Mucosa of descending colon (tissue), 3 donors: ENCODE data around the gene ESR1. TPM values are rescaled to one million over a fixed set of nuclear protein-coding genes. Genes with fewer than 3 reads are reported as not detected.

Experiments
- ATAC-seq: fragments of 200-7000 bp; cut with Tn5 transposase; one replicate; pipeline ENCODE4 v1.9.1; 2020; ENCODE audit warnings: mild to moderate bottlenecking, moderate library complexity
- DNase-seq, 3 donors: peaks; one replicate each; pipeline ENCODE4 v3.0.0-alpha.2; 2020
- H3K36me3 ChIP-seq: fragments of 200-600 bp; one replicate; pipeline ENCODE4 v1.8.0; 2021; ENCODE audit warnings: low read depth, mild to moderate bottlenecking
- H3K4me1 ChIP-seq: fragments of 200-600 bp; one replicate; pipeline ENCODE4 v1.8.0; 2021; ENCODE audit warnings: low read depth, mild to moderate bottlenecking
- H3K4me3 ChIP-seq: fragments of 200-600 bp; one replicate; pipeline ENCODE4 v1.8.0; 2021; ENCODE audit warnings: mild to moderate bottlenecking
- H3K9me3 ChIP-seq: fragments of 200-600 bp; one replicate; pipeline ENCODE4 v1.8.0; 2021; ENCODE audit warnings: mild to moderate bottlenecking
- CTCF ChIP-seq: fragments of 200-600 bp; IDR thresholded peaks from one replicate; pipeline ENCODE4 v1.8.0; 2022; ENCODE audit warnings: antibody characterized with exemption, mild to moderate bottlenecking
- intact Hi-C, 2 donors: fragments of 100-400 bp; cut with DNase I in 1 of 2; cut with micrococcal nuclease in 1 of 2; formaldehyde crosslinking; loops; one replicate each; pipeline versions ENCODE4 v1.11.0 to v1.11.1; 2022; cut with DNase I, micrococcal nuclease
- total RNA-seq, 3 donors: library from RNA; stranded (reverse); fragmentation: NEBNext Ultra II Directional in 2 of 3; extraction: Animal tissue kit (Norgen Biotek cat#: 25700) in 2 of 3; gene quantifications; one replicate each; pipeline versions ENCODE4 v1.2.1 to v1.2.4, GENCODE V29; 2021 to 2023
- donor health status: DM: no; HTN: no; CAD: no; lungs with moderate emphysema.
- donor health status: DM: no; HTN: no; CAD: no.
- donor health status: DM: no; HTN: yes; CAD: no.

ESR1 gene
- total RNA-seq, 3 donors from 2014 or later: 0.55 to 1.6 (median 0.82) TPM

- Histone ChIP-seq H3K36me3 (no peaks in the 10 kb centered on the region), H3K9me3 (no peaks in the 10 kb centered on the region), H3K4me1 (no peaks in the 10 kb centered on the region), H3K4me3 (no peak overlapping the region)
- intact Hi-C loops: no loop called here
- no peak for DNase-seq
- no peak for TF ChIP-seq CTCF
- no peak for ATAC-seq
These were observed 250.5 kb downstream of the ESR1 start for GRCh38 chr6:152057832-152058498.

- no peaks in the 10 kb centered on the region for H3K9me3 ChIP-seq
- H3K4me1 ChIP-seq: no peaks in the 10 kb centered on the region
- intact Hi-C loops: no loop called here
- no peaks in the 10 kb centered on the region for H3K36me3 ChIP-seq
- ATAC-seq (no peak), DNase-seq (no peak)
- no peak overlapping the region for H3K4me3 ChIP-seq
- TF ChIP-seq CTCF: no peak
These were observed 252.4 kb downstream of the ESR1 start for GRCh38 chr6:152059909-152060308.

GRCh38 chr6:152062476-152062875, 255.0 kb downstream of the ESR1 start:
- H3K9me3 ChIP-seq: no peaks in the 10 kb centered on the region
- no peak for TF ChIP-seq CTCF
- H3K4me3 ChIP-seq: no peak overlapping the region
- no peaks in the 10 kb centered on the region for H3K4me1 ChIP-seq
- no peak for DNase-seq
- H3K36me3 ChIP-seq: no peaks in the 10 kb centered on the region
- intact Hi-C loops: no loop called here
- ATAC-seq: no peak

GRCh38 chr6:152063170-152063921, 255.9 kb downstream of the ESR1 start:
- no peak for DNase-seq
- H3K4me1 ChIP-seq: no peaks in the 10 kb centered on the region
- ATAC-seq: no peak
- no peaks in the 10 kb centered on the region for H3K9me3 ChIP-seq
- H3K36me3 ChIP-seq: no peaks in the 10 kb centered on the region
- no peak for TF ChIP-seq CTCF
- H3K4me3 ChIP-seq: no peak overlapping the region
- intact Hi-C loops: no loop called here

GRCh38 chr6:152068622-152069261, 261.3 kb downstream of the ESR1 start:
- no peaks in the 10 kb centered on the region for H3K9me3 ChIP-seq
- no peak for DNase-seq
- intact Hi-C loops: no loop called here
- ATAC-seq: no peak
- H3K4me3 ChIP-seq: no peak overlapping the region
- H3K36me3 ChIP-seq: no peaks in the 10 kb centered on the region
- H3K4me1 ChIP-seq: no peaks in the 10 kb centered on the region
- no peak for TF ChIP-seq CTCF
